IPS-NIHi7 (cell line): Measurements from ENCODE around the gene CNTN1.
"Not testable (repeated sequence)": the region's sequence is repeated elsewhere in the genome, so short reads cannot be mapped to it uniquely, and the experiment has no call there.

ENCODE experiments used
- DNase-seq: peaks from one replicate; pipeline ENCODE4 v3.0.0; 2012; ENCODE audit warnings: mixed read lengths; ENCODE audit errors: extremely low spot score

CNTN1 gene

GRCh38 chr12:41032386-41032785 lies 340.1 kb downstream of the CNTN1 start:
- DNase-seq: no peak

- DNase-seq: no peak
Measured at GRCh38 chr12:41034686-41035085, 342.4 kb downstream of the CNTN1 start.

GRCh38 chr12:41039461-41039860 lies 347.2 kb downstream of the CNTN1 start:
- no peak for DNase-seq

GRCh38 chr12:41045509-41045908 lies 353.3 kb downstream of the CNTN1 start:
- no peak for DNase-seq

DNA sequence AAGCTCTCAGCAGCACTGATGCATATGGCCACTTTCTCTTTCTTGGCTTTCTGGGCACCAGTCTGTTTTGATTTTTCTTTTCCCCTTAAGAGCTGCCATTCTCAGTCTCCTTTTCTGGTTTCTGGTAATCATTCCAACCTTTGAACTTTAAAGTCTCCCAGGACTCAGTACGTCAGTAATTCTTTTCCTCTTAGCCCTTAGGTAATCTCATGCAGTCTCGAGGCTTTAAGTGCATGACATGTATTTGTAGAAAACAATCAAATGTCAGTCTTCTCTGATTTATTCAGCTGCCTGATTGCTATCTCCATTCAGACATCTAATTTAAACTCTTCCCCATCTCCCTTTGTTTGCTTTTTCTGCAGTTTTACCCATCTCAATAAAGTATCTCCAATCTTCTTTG lies 356.8 kb downstream of the CNTN1 start:
- DNase-seq: no peak

DNA sequence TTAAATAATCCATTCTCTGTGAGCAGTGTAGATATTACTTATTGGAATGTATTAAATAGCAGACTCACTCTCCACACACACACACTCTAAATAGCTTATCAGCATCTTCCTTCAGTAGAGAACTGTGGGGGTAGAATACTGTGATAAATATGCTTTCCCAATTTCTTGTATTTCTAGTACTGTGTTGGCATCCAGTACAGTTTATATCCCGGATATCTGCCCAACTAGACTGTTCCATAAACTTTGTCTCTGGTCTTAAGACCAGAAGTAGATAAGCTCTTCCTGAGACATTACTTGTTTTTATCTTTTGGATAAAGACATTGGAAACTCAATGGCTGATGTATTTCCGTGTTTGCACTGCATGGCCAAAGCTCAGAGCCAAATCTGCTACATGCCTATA lies 359.7 kb downstream of the CNTN1 start:
- DNase-seq: no peak

GRCh38 chr12:41052441-41052840 lies 360.2 kb downstream of the CNTN1 start:
- no peak for DNase-seq

GRCh38 chr12:41053046-41053445 lies 360.8 kb downstream of the CNTN1 start:
- no peak for DNase-seq

- DNase-seq: no peak
Measured at GRCh38 chr12:41055875-41056577, 363.8 kb downstream of the CNTN1 start.

DNA sequence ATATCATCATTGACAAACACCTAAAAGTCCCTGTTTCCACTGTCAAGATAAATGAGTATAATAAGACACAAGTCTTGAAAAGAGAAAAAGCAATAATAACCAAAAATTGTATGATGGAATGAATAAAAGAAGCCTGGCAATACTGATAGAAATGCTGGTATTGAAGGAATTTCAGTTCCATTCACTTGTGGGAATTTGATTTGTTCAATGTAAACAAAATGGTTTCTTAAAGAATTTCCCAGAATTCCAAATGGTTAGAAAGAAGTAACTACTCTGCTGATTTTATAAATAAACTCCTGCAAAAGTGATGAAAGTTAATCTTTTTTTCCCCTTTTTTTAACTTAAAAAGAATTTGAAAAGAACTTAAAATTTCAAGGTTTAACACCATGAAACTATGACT lies 366.0 kb downstream of the CNTN1 start:
- no peak for DNase-seq

DNA sequence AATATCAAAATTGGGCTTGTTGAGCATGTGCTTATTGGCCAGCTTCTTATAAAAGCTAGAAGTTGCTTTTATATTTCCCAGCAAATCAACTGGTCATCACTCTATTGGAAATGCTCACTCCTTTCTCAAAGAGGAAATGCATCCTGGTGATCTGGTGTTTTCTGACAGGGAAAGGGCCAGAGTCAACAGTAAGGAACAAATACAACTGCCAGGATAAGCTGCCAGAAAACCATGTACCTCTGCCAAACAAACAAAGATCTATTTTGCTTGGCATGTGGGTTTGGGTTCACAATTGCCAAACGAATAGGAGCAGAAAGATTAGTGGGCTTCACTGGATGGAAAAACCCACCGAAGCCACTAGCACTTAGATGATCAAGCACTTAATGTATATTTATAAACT lies 369.0 kb downstream of the CNTN1 start:
- no peak for DNase-seq

- no peak for DNase-seq
Measured at GRCh38 chr12:41064411-41064810, 372.2 kb downstream of the CNTN1 start.

DNA sequence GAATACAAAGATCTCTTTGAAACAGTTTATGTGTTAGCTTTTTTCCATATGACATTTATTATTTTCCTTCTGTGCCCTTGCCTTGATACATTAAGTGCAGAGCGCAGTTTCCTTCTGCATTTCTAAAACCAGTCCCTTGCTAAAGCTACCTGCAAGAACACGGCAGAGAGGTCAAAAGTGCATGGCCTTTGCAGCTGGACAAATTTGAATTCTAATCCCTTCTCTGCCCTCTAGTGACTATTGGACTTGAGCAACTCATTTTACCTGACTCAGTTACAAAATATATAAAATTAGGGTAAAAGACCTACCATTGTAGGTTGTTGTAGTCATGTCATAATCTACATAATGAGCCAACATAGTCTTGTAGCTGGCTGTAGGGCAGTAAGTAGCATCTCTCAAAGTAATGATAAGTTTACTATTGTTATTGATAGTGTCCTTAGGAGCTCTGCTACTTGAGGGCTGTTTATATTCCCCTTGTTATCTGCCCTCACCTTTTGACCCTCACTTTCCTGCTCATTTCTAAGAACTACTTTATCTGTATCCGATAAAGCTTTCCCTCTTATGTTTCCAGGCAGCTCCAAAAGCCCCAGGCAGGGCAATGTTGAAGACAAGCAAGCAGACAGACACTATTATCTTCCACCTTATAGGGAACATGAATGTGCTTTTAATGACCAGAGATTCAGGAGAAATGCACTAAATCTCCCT lies 375.9 kb downstream of the CNTN1 start:
- no peak for DNase-seq

DNA sequence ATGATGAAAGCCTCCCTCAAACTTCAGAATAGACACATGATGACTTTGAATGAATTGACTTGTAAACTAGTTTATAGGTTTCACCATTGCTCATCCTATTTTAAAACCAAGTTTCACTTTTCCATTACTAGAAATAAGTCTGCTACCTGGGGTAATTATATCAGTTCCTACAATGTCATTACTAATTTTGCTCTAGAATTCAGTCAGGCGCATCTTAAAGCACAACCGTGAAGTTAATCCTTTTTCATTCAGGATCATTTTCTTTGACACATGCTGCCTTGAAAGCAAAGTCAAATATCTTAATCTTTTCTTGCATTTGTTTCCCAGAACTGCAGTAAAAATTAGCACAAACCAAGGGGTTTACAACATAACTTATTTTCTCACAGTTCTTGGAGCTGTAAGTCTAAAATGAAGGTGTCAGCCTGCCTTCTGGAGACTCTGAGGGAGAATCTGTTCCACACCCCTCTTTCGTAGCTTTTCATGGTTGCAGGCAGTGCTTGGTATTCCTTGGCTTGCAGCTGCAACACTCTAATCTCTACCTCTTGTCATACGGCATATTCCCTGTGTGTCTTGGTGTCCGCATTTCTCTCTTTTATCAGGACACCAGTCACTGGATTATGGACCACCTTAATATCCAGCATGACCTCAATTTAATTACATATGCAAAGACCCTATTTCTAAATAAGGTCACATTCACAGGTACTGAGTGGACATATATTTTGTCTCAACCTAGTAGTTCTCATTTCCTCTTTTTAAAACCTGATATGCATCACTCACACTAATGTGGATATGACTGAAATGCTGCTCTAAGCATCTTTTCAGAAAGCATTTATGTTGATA lies 381.6 kb downstream of the CNTN1 start:
- DNase-seq: no peak

DNA sequence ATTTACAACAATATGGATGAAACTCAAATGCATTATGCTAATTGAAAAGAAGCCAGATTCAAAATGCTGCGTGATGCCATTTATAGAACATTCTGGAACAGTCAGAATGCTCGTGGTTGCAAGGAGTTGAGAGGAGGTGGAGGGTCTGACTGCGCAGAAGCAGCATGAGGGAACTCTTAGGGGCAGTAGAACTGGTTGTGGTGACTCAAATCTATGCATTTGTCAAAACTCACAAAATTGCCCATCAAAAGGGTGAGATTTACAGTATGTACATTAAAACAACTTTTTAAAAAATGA lies 382.2 kb downstream of the CNTN1 start:
- DNase-seq: no peak

DNA sequence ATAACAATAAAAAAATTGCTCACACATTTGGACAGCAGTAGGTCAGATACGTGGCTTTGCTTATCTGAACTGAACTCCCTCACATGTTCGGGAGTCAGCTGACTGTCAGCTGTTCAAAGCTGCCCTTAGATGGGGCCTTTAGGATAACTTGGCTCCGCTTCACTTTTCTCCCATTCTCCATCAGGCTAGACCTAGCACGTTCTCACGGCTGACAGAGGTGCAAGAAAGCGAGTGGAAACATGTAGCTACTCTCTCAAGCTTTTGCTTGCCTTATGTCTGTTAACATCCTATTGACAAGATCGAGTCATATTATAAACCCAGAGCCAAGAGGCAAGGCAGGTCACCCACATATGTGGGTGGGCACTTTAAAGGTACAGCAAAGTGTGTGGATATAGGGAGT lies 383.9 kb downstream of the CNTN1 start:
- no peak for DNase-seq

DNA sequence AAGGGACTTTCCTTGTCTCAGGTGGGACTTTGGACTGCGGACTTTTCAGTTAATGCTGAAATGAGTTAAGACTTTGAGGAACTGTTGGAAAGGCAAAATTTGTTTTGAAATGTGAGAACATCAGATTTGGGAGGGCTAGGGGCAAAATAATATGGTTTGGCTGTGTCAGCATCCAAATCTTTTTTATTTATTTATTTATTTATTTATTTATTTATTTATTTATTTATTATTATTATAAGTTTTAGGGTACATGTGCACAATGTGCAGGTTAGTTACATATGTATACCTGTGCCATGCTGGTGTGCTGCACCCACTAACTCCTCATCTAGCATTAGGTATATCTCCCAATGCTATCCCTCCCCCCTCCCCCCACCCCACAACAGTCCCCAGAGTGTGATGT lies 389.0 kb downstream of the CNTN1 start:
- DNase-seq: not testable (repeated sequence)

DNA sequence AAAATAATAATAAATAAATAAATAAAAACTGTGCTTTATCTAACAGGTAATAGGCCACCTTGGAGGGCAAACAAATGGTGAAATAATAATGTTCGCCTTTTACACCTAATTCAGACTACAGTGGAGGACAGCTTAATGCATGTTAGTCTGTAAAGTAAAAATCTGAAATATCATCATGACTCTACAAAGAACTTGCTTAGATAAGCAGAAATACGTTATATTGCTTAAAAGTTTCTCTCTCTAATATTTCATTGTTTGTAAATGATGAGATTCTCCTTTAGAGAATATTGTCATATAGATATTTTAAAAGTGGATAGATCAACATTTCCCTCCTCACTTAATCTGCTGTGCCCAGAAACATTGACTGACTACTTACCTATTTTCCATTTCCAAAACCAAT lies 397.2 kb downstream of the CNTN1 start:
- DNase-seq: no peak

DNA sequence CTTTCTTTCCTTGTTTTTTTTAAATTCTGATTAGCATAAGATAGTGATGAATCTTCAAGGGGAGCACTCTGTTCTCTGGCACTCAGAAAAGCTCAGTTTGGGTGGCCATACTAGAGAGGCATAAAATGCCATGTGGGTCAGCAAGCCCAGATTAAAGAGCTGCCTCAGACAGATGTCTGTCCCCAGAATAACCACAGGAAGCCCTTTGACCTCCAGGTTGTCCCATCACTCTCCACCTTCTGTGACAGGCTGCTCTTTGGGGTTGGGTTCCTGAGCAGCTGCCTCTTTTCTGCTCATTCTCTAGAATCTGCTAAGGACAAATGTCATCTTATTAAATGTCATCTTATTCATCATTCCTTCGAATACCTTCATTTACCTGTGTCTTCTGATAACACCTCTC lies 399.9 kb downstream of the CNTN1 start:
- no peak for DNase-seq

DNA sequence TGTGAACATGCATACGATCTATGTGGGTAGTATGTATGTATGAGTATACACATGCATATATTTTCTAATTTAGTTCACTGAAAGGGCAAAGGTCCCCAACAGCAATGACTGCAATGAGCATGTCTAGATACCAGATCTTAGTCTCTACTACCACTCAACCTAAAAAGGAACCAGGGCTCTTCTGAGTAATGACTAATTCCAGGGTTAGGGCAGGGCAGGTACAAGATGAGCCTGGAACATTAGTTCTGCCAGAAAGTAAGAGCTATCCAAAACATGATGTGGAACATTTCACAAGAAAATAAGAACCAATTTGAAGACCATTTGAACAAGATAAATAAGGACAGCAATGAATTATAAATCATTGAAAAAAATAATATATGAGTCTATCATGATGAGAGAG lies 404.6 kb downstream of the CNTN1 start:
- no peak for DNase-seq

- DNase-seq: peak; percentile 11
Measured at GRCh38 chr12:41100572-41100971, 408.3 kb downstream of the CNTN1 start.

DNA sequence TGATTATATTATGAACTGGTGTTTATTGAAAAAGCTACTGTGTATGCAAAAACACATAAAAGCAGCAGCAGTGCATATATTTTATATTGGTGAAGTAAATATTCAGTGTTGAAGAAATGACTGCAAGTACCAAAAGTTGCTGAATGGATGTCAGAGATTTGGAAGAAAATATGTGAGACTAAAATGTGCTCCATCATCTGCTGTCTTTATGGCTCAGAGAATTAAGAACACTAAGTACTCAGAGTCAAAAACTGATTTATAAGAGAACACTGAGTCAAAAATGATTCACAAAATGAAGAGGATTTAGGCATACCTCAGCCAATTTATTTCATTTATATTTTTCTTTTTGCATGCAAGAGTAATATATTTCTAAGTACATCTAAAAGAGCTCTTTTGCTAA lies 409.6 kb downstream of the CNTN1 start:
- DNase-seq: no peak

DNA sequence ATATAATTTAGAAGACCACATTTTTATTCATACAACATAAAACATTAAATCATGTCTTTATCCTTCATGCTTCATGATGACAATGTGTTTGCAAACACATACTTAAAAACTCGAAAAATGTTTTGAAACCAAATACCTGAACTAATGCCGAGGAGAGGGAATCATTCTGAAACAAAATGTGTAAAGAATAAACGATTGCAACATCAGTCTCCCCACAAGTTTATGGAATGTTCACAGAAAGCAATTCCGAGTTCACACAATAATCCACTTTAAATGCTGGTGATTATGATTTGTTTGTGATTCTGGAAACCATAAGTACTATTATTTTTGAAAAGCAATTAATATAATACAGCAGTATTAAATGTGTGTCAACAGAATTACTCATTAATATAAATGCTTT lies 411.4 kb downstream of the CNTN1 start:
- DNase-seq: no peak
